Measurements from ENCODE around the gene INHBB. TPM values are rescaled to one million over a fixed set of nuclear protein-coding genes. Genes with fewer than 3 reads are reported as not detected.

Gene INHBB
- total RNA-seq, 1 experiment from 2014 or later = not detected

GRCh38 chr2:120349440-120349921, 3.5 kb downstream of the INHBB start:
- TF ChIP-seq CTCF (IDR thresholded peaks at IDR 0.05; ENCODE audit: unreplicated experiment) = no peak
- no peaks in the 10 kb centered on the region for H3K9me3 Mint-ChIP-seq (ENCODE audit: low read depth, unreplicated experiment)
- CTCF ChIA-PET = no interaction called here
- no peak for DNase-seq
- no peak overlapping the region for H3K4me3 Mint-ChIP-seq (ENCODE audit: low read depth, unreplicated experiment)
- intact Hi-C loops (cut with micrococcal nuclease; ENCODE audit: unreplicated experiment) = no loop called here
- BruUV-seq (replicated peaks) = no TSS peak
- no peak overlapping the region for H3K27ac Mint-ChIP-seq (ENCODE audit: unreplicated experiment)
- H3K4me1 Mint-ChIP-seq (ENCODE audit: low read depth, unreplicated experiment) = no peaks in the 10 kb centered on the region
- peaks cover 9% of the 10 kb centered on the region for H3K36me3 Mint-ChIP-seq (ENCODE audit: insufficient read depth, unreplicated experiment)
- peaks cover 55% of the 10 kb centered on the region for H3K27me3 Mint-ChIP-seq (ENCODE audit: unreplicated experiment)

- intact Hi-C loops (cut with micrococcal nuclease; ENCODE audit: unreplicated experiment) = no loop called here
- Mint-ChIP-seq H3K36me3 (ENCODE audit: insufficient read depth, unreplicated experiment) (peaks cover 9% of the 10 kb centered on the region), H3K4me3 (ENCODE audit: low read depth, unreplicated experiment) (no peak overlapping the region), H3K27me3 (ENCODE audit: unreplicated experiment) (peaks cover 61% of the 10 kb centered on the region), H3K4me1 (ENCODE audit: low read depth, unreplicated experiment) (no peaks in the 10 kb centered on the region), H3K9me3 (ENCODE audit: low read depth, unreplicated experiment) (no peaks in the 10 kb centered on the region), H3K27ac (ENCODE audit: unreplicated experiment) (no peak overlapping the region)
- CTCF ChIA-PET = no interaction called here
- no peak for TF ChIP-seq CTCF (IDR thresholded peaks at IDR 0.05; ENCODE audit: unreplicated experiment)
- no peak for DNase-seq
- BruUV-seq (replicated peaks) = no TSS peak
These were observed 4.1 kb downstream of the INHBB start for GRCh38 chr2:120350080-120350479.

- intact Hi-C loops (cut with micrococcal nuclease; ENCODE audit: unreplicated experiment) = no loop called here
- Mint-ChIP-seq H3K4me3 (ENCODE audit: low read depth, unreplicated experiment) (no peak overlapping the region), H3K27ac (ENCODE audit: unreplicated experiment) (no peak overlapping the region), H3K27me3 (ENCODE audit: unreplicated experiment) (peaks cover 69% of the 10 kb centered on the region), H3K9me3 (ENCODE audit: low read depth, unreplicated experiment) (no peaks in the 10 kb centered on the region), H3K36me3 (ENCODE audit: insufficient read depth, unreplicated experiment) (peaks cover 9% of the 10 kb centered on the region), H3K4me1 (ENCODE audit: low read depth, unreplicated experiment) (no peaks in the 10 kb centered on the region)
- BruUV-seq (replicated peaks) = no TSS peak
- TF ChIP-seq CTCF (IDR thresholded peaks at IDR 0.05; ENCODE audit: unreplicated experiment) = no peak
- no peak for DNase-seq
- CTCF ChIA-PET = no interaction called here
These were observed 4.9 kb downstream of the INHBB start for GRCh38 chr2:120350801-120351320.

GRCh38 chr2:120352696-120353590, 7.0 kb downstream of the INHBB start:
- Mint-ChIP-seq H3K27me3 (ENCODE audit: unreplicated experiment) (peaks cover 72% of the 10 kb centered on the region), H3K4me1 (ENCODE audit: low read depth, unreplicated experiment) (no peaks in the 10 kb centered on the region), H3K27ac (ENCODE audit: unreplicated experiment) (no peak overlapping the region), H3K4me3 (ENCODE audit: low read depth, unreplicated experiment) (no peak overlapping the region), H3K9me3 (ENCODE audit: low read depth, unreplicated experiment) (no peaks in the 10 kb centered on the region), H3K36me3 (ENCODE audit: insufficient read depth, unreplicated experiment) (peaks cover under 1% of the 10 kb centered on the region)
- CTCF ChIA-PET = no interaction called here
- intact Hi-C loops (cut with micrococcal nuclease; ENCODE audit: unreplicated experiment) = no loop called here
- TF ChIP-seq CTCF (IDR thresholded peaks at IDR 0.05; ENCODE audit: unreplicated experiment) = no peak
- no peak for DNase-seq
- no TSS peak for BruUV-seq (replicated peaks)

Measured in Calu3 (cell line).